Endothelial cell of umbilical vein (primary cell): ENCODE measurements around the gene MORC4. TPM values are rescaled to one million over a fixed set of nuclear protein-coding genes. Genes with fewer than 3 reads are reported as not detected.

Experiments
- BruUV-seq: library from RNA; stranded (reverse); fragments of 400-500 nt; replicated peaks from 2 replicates; lab custom pipeline; 2021; lab: Mats Ljungman, UMichigan
- CTCF ChIA-PET: fragments of 300-600, 350-600 bp; sonication (Branson Sonifier 250); formaldehyde crosslinking; loops from one replicate; lab custom pipeline; 2021; ENCODE audit warnings: antibody characterized with exemption, inconsistent platforms; lab: Charles Lee
- POLR2A ChIA-PET: fragments of 300-600, 350-600 bp; sonication (Branson Sonifier 250); formaldehyde crosslinking; loops from one replicate; lab custom pipeline; 2021; ENCODE audit warnings: antibody characterized with exemption, inconsistent platforms; lab: Charles Lee
- DNase-seq: peaks from one replicate; pipeline ENCODE4 v3.0.0-alpha.2; 2011; ENCODE audit warnings: low read depth, low spot score
- FAIRE-seq: peaks from 2 replicates; lab custom pipeline; 2011; peaks lifted over from hg19 to GRCh38; lab: Jason Lieb, UNC
- H2AFZ ChIP-seq: 2 replicates; pipeline ENCODE4 v1.6.0; 2012; ENCODE audit warnings: low read depth, low read length, control low read depth, inconsistent platforms
- H3K27ac ChIP-seq: 2 replicates; pipeline ENCODE4 v1.5.1; 2011; ENCODE audit warnings: low read depth, mild to moderate bottlenecking, control low read depth, low read length, moderate library complexity; ENCODE audit not compliant: insufficient read depth
- H3K27me3 ChIP-seq, 2 experiments: 2 replicates each; pipeline versions ENCODE4 v1.6.0 to v1.6.1; 2011; ENCODE audit warnings: low read length in 2 of 2, mixed read lengths in 1 of 2; ENCODE audit not compliant: control insufficient read depth in 2 of 2, insufficient read depth in 2 of 2
- H3K36me3 ChIP-seq, 2 experiments: 2 replicates in 1 of 2; 3 replicates in 1 of 2; pipeline ENCODE4 v1.5.1; 2011; ENCODE audit warnings: low read length in 2 of 2, mild to moderate bottlenecking in 1 of 2, moderate library complexity in 1 of 2; ENCODE audit not compliant: control insufficient read depth in 2 of 2, insufficient read depth in 2 of 2; ENCODE audit errors: extremely low read depth in 1 of 2
- H3K4me1 ChIP-seq: 3 replicates; pipeline ENCODE4 v1.5.1; 2011; ENCODE audit warnings: mild to moderate bottlenecking, low read length; ENCODE audit not compliant: control insufficient read depth, insufficient read depth; ENCODE audit errors: extremely low read depth
- H3K4me2 ChIP-seq: 2 replicates; pipeline ENCODE4 v1.6.1; 2011; ENCODE audit warnings: low read length, control low read depth, mixed read lengths; ENCODE audit not compliant: insufficient read depth
- H3K4me3 ChIP-seq, 3 experiments: fragments of 200-600 bp in 1 of 3; sonication (generic), shearing (Covaris generic) in 1 of 3; replicated peaks in 1 of 3; 2 replicates each; pipeline ENCODE4 v1.5.1; 2011 to 2016; ENCODE audit warnings: control low read depth in 3 of 3, low read length in 3 of 3, mild to moderate bottlenecking in 2 of 3, inconsistent platforms in 1 of 3, low read depth in 1 of 3, moderate library complexity in 1 of 3; ENCODE audit not compliant: insufficient read depth in 1 of 3
- H3K79me2 ChIP-seq: 2 replicates; pipeline ENCODE4 v1.6.0; 2012; ENCODE audit warnings: low read length, inconsistent platforms; ENCODE audit not compliant: control insufficient read depth, insufficient read depth
- H3K9ac ChIP-seq: replicated peaks from 2 replicates; pipeline ENCODE3; 2011; ENCODE audit warnings: low read length, control low read depth; ENCODE audit not compliant: insufficient read depth; ENCODE audit errors: extremely low read depth
- H3K9me1 ChIP-seq: replicated peaks from 3 replicates; pipeline ENCODE4 v1.6.0; 2011; ENCODE audit warnings: mild to moderate bottlenecking, low read length; ENCODE audit not compliant: control insufficient read depth, insufficient read depth; ENCODE audit errors: extremely low read depth
- H3K9me3 ChIP-seq: replicated peaks from 2 replicates; pipeline ENCODE4 v1.5.1; 2012; ENCODE audit warnings: low read length, inconsistent platforms; ENCODE audit not compliant: control insufficient read depth, insufficient read depth
- H4K20me1 ChIP-seq: replicated peaks from 2 replicates; pipeline ENCODE3; 2011; ENCODE audit warnings: mild to moderate bottlenecking, low read length; ENCODE audit not compliant: control insufficient read depth, insufficient read depth; ENCODE audit errors: extremely low read depth
- CTCF ChIP-seq, 2 donors: IDR thresholded peaks; 1 replicate in 1 of 2; 2 replicates in 1 of 2; pipeline ENCODE4 v1.5.1; 2011; ENCODE audit warnings: low read length in 2 of 2, mild to moderate bottlenecking in 2 of 2, moderate library complexity in 2 of 2, control low read depth in 1 of 2, inconsistent platforms in 1 of 2, low read depth in 1 of 2; ENCODE audit not compliant: insufficient read depth in 1 of 2; ENCODE audit errors: extremely low read depth in 1 of 2
- EZH2 ChIP-seq: IDR thresholded peaks from 2 replicates; pipeline ENCODE4 v1.6.1; 2012; ENCODE audit warnings: borderline replicate concordance, low read depth, mild to moderate bottlenecking, moderate library complexity, low read length, inconsistent platforms; ENCODE audit not compliant: severe bottlenecking
- FOS ChIP-seq: IDR thresholded peaks from 2 replicates; pipeline ENCODE4 v1.6.1; 2011; ENCODE audit warnings: mild to moderate bottlenecking, low read length, moderate library complexity, borderline replicate concordance; ENCODE audit not compliant: insufficient read depth
- GATA2 ChIP-seq: IDR thresholded peaks from 2 replicates; pipeline ENCODE4 v1.7.0; 2011; ENCODE audit warnings: low read depth, mild to moderate bottlenecking, moderate library complexity, mixed read lengths, low read length; ENCODE audit not compliant: insufficient read length, insufficient read depth
- JUN ChIP-seq: IDR thresholded peaks from 2 replicates; pipeline ENCODE4 v1.6.1; 2011; ENCODE audit warnings: borderline replicate concordance, low read depth; ENCODE audit not compliant: insufficient read length, insufficient read depth
- MAX ChIP-seq: IDR thresholded peaks from 2 replicates; pipeline ENCODE4 v1.6.1; 2011; ENCODE audit not compliant: insufficient read depth, insufficient read length
- MYC ChIP-seq: IDR thresholded peaks from one replicate; pipeline ENCODE4 v1.6.1; 2011; ENCODE audit warnings: mild to moderate bottlenecking, low read depth, low read length
- POLR2A ChIP-seq: IDR thresholded peaks from 2 replicates; pipeline ENCODE4 v1.6.1; 2012; ENCODE audit warnings: low read depth, mild to moderate bottlenecking, control low read depth, low read length
- POLR2AphosphoS5 ChIP-seq: IDR thresholded peaks from 2 replicates; pipeline ENCODE4 v1.6.1; 2012; ENCODE audit warnings: low read depth, mild to moderate bottlenecking, control low read depth, low read length, moderate library complexity; ENCODE audit not compliant: insufficient read depth
- dilution Hi-C: fragments of 300-500 bp; cut with MboI; formaldehyde crosslinking; loops from one replicate; pipeline ENCODE4 v1.15.0; 2019; ENCODE audit warnings: low sequenced_read_pairs; ENCODE audit not compliant: extremely low pct_ligation_motif_present
- intact Hi-C: fragments of 100-400 bp; cut with micrococcal nuclease; formaldehyde crosslinking; loops from one replicate; pipeline ENCODE4 v1.10.0; 2022
- polyA plus RNA-seq, 4 experiments: library from polyadenylated mRNA; depleted of rRNA in 3 of 4; stranded (reverse) in 3 of 4; unstranded in 1 of 4; fragments of >200 nt; gene quantifications; 2 replicates each; pipeline versions ENCODE4 v1.2.1 to v1.2.3, GENCODE V29; 2011 to 2012; ENCODE audit warnings: missing spikeins in 1 of 4
- total RNA-seq: library from RNA; stranded (reverse); gene quantifications from 2 replicates; pipeline ENCODE4 v1.2.3, GENCODE V29; 2021

MORC4 gene
- total and polyA plus RNA-seq, 2 donors (not counting 3 experiments of a cell fraction or from before 2014, with no cell fraction given): 4.3 to 12.0 TPM

- FAIRE-seq: no peak
- POLR2A ChIA-PET: no interaction called here
- intact Hi-C loops: no loop called here
These were observed 4.3 kb downstream of the MORC4 start for GRCh38 chrX:106995678-106996077.

More at GRCh38 chrX:106995678-106996077, 4.3 kb downstream of the MORC4 start:
- no TSS peak for BruUV-seq
- Histone ChIP-seq H2AFZ (no peak overlapping the region), H3K79me2 (no peaks in the 10 kb centered on the region), H3K9me3 (no peaks in the 10 kb centered on the region), H3K27me3 (no peaks in the 10 kb centered on the region), H4K20me1 (no peaks in the 10 kb centered on the region), H3K4me1 (no peaks in the 10 kb centered on the region), H3K4me2 (no peak overlapping the region), H3K4me3 (no peak overlapping the region), H3K9ac (no peak overlapping the region), H3K36me3 (no peaks in the 10 kb centered on the region), H3K27ac (no peak overlapping the region), H3K9me1 (no peaks in the 10 kb centered on the region)
- CTCF ChIA-PET: no interaction called here
- TF ChIP-seq JUN (no peak), CTCF (IDR thresholded peaks at IDR 0.05; ENCODE audit: extremely low read depth in 1 of 2, insufficient read depth in 1 of 2, low read depth in 1 of 2, low read length in 2 of 2) (no peak), EZH2 (no peak), POLR2AphosphoS5 (no peak), MAX (no peak), MYC (no peak), GATA2 (no peak), FOS (no peak), POLR2A (no peak)
- DNase-seq: no peak
- dilution Hi-C loops: no loop called here
